ENCODE results near the gene GTF2H2C_2.
"Not testable (repeated sequence)": the region's sequence is repeated elsewhere in the genome, so short reads cannot be mapped to it uniquely, and the experiment has no call there.

GRCh38 chr5:70423215-70423614, 8.0 kb downstream of the GTF2H2C_2 start:
- TF ChIP-seq, protein P1, sequence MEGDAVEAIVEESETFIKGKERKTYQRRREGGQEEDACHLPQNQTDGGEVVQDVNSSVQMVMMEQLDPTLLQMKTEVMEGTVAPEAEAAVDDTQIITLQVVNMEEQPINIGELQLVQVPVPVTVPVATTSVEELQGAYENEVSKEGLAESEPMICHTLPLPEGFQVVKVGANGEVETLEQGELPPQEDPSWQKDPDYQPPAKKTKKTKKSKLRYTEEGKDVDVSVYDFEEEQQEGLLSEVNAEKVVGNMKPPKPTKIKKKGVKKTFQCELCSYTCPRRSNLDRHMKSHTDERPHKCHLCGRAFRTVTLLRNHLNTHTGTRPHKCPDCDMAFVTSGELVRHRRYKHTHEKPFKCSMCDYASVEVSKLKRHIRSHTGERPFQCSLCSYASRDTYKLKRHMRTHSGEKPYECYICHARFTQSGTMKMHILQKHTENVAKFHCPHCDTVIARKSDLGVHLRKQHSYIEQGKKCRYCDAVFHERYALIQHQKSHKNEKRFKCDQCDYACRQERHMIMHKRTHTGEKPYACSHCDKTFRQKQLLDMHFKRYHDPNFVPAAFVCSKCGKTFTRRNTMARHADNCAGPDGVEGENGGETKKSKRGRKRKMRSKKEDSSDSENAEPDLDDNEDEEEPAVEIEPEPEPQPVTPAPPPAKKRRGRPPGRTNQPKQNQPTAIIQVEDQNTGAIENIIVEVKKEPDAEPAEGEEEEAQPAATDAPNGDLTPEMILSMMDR (IDR thresholded peaks at IDR 0.05; ENCODE audit: insufficient read depth, low read depth, low read length) = not testable (repeated sequence)
- not testable (repeated sequence) for TF ChIP-seq EZH2 (IDR thresholded peaks at IDR 0.05; ENCODE audit: insufficient read depth, low read length)
